Astrocyte of the cerebellum (primary cell): ENCODE results near the gene CLK2.

Experiments used
- DNase-seq: peaks from one replicate; pipeline ENCODE4 v3.0.0-alpha.2; 2011; ENCODE audit warnings: low read depth
- H3K4me3 ChIP-seq: 2 replicates; pipeline ENCODE4 v1.5.1; 2011; ENCODE audit warnings: mild to moderate bottlenecking, low read depth, low read length, moderate library complexity
- in situ Hi-C: cut with HindIII; loops from 2 replicates; pipeline ENCODE4 v1.10.0; 2017; ENCODE audit warnings: low sequenced_read_pairs
- TF ChIP-seq, protein P1 (sequence below): IDR thresholded peaks from 2 replicates; pipeline ENCODE4 v1.5.1; 2012; ENCODE audit warnings: low read length, low read depth, moderate library complexity, mild to moderate bottlenecking; ENCODE audit errors: missing control alignments

Gene CLK2

DNA sequence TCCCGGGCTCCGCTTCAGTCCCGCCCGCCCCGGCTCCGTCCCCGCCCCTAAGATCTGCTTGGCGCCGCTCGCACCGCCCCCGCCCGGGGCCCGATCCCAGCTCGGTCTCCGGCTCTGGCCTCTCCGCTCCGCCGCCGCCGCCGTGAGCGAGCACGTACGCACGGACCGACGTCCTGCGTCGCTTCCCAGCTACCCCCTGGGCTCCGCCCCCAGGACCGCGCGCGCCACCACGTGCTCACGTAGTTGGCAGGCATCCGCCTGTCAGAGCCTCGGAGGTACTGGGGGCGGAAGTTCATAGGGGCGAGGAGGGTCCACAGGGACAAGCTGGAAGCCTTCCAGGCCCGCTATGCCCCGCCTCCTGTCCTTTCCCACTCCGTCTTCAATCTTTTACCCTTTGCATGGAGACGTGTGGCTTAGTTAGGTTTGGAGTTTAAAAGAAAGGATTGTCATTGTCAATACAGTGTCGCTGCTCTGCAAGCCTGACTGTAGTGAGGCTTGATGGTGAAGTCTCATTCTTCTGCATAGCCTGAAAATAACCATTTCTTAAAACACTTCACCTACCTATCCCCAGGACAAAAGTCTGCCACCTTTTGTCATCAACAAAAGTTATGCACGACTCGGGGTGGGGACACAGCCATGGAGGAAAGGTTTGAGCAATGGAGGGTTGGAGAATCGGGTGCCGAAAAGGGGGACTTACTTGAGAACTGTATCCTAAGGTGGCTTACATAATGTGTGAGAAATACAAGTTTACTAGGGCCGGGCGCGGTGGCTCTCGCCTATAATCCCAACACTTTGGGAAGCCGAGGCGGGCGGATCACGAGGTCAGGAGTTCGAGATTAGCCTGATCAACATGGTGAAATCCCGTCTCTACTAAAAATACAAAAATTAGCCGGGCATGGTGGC, at the start of gene CLK2:
TSS of gene CLK2 (minus strand) at position 162 of the 903 bp plus-strand sequence. CDS start 2,527 bp downstream, outside the sequence.
- DNase-seq: peak; percentile 68
- in situ Hi-C loops: no loop called here
- H3K4me3 ChIP-seq: peak within 1 kb of the TSS; percentile 82
- TF ChIP-seq, protein P1, sequence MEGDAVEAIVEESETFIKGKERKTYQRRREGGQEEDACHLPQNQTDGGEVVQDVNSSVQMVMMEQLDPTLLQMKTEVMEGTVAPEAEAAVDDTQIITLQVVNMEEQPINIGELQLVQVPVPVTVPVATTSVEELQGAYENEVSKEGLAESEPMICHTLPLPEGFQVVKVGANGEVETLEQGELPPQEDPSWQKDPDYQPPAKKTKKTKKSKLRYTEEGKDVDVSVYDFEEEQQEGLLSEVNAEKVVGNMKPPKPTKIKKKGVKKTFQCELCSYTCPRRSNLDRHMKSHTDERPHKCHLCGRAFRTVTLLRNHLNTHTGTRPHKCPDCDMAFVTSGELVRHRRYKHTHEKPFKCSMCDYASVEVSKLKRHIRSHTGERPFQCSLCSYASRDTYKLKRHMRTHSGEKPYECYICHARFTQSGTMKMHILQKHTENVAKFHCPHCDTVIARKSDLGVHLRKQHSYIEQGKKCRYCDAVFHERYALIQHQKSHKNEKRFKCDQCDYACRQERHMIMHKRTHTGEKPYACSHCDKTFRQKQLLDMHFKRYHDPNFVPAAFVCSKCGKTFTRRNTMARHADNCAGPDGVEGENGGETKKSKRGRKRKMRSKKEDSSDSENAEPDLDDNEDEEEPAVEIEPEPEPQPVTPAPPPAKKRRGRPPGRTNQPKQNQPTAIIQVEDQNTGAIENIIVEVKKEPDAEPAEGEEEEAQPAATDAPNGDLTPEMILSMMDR: no peak

DNA sequence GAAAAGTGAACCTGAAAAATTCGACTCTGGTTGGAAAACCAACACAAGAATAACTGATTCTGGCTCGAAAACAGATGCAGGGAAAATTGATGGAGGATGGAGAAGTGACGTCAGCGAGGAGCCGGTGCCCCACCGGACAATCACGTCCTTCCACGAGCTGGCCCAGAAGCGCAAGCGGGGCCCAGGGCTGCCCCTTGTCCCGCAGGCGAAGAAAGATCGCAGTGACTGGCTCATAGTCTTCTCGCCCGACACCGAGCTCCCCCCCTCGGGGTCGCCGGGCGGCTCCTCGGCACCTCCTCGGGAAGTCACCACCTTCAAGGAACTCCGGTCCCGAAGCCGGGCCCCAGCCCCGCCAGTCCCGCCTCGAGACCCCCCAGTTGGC, 49.3 kb upstream of the CLK2 start:
- no peak for DNase-seq
- TF ChIP-seq, protein P1: no peak
- in situ Hi-C loops: no loop called here
- H3K4me3 ChIP-seq: peak overlapping the region; percentile 85

DNA sequence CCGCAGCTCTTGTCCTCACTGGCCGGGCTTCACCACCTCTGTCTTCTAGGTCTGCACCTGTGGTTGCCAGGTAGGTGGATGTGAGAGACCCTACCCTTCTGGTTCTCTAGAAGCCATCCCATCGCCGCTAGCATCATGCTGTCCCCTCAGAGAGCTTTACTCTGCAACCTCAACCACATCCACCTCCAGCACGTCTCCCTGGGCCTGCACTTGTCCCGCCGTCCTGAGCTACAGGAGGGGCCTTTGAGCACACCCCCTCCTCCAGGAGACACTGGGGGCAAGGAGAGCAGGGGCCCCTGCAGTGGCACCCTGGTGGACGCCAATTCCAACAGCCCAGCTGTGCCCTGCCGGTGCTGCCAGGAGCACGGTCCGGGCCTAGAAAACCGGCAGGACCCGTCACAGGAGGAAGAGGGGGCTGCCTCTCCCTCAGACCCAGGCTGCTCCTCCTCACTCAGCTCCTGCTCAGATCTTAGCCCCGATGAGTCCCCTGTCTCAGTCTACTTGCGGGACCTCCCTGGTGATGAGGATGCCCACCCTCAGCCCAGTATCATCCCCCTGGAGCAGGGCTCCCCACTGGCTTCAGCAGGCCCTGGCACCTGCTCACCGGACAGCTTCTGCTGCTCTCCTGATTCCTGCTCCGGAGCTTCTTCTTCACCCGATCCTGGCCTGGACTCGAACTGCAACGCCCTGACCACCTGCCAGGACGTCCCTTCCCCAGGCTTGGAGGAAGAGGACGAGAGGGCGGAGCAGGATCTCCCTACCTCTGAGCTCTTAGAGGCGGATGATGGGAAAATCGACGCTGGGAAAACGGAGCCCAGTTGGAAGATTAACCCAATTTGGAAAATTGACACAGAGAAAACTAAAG, 48.6 kb upstream of the CLK2 start:
- DNase-seq: no peak
- TF ChIP-seq, protein P1: no peak
- H3K4me3 ChIP-seq: peak overlapping the region; percentile 85
- in situ Hi-C loops: no loop called here

DNA sequence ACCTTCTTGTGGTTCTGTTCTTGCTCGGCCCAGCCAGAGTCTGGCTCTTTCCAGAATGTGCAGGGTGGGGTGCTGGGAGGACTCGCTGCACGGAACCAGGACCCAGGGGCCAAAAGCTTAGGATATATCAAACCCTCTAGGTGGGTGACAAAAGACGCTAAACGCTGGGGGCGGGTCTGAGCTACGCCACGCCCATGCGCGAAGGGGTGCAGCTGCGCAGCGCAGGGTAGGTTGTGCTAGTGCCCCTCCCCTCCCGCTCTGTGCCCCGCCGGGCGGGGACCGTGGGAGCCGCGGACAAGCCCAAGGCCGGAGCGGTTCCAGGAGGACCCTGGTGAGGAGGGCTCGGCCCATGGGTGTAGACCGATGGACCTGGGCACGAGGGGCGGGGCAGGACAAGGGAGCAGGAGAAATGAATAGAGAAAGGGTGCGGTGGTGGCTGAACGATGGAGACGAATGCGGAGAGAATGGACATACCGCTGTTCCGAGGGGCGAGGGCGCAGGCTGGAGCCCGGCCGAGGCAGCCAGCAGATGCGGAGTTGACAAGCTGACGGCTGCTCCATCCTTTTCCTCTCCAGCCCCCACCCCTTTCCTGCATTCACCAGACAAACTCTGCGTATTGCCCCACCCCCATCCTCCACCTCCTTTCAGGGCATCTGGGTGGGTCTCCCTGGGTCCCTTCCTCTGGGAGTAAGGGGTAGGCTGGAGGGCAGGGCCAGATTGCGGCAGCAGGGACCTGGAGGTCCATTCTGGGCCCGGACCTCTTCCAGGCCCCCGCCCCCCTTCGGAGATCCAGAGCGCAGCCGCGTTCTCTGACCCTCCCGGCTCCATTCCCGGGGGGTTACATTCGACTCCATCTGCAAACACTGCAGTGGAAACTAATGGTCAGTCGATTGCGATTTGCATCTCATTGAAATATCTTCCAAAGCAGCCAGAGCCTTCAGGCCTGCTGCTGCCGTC, 47.6 kb upstream of the CLK2 start, which contains the start of gene RUSC1:
TSS of gene RUSC1 (plus strand) at position 234 of the 957 bp plus-strand sequence. CDS start 880 bp downstream, outside the sequence.
- no peak for DNase-seq
- TF ChIP-seq, protein P1: no peak
- H3K4me3 ChIP-seq: peak within 1 kb of the TSS; percentile 85
- in situ Hi-C loops: no loop called here

DNA sequence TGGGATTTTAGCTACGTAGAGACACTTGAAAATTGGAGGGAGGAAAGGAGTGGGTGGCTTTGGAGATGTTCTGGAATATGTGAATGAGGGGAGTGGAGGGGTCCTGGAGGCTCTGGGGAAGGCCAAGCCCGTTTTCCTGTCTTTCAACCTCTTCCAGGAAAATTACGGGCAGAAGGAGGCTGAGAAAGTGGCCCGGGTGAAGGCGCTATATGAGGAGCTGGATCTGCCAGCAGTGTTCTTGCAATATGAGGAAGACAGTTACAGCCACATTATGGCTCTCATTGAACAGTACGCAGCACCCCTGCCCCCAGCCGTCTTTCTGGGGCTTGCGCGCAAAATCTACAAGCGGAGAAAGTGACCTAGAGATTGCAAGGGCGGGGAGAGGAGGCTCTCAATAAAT, 46.9 kb upstream of the CLK2 start:
- peak overlapping the region; percentile 85 for H3K4me3 ChIP-seq
- DNase-seq: no peak
- in situ Hi-C loops: no loop called here
- TF ChIP-seq, protein P1: no peak
